22Rv1 (cell line): ENCODE measurements around the gene ABCB7.

Source experiments
- CTCF ChIP-seq: fragments of 450-650 bp; IDR thresholded peaks from 2 replicates; pipeline ENCODE4 v1.5.1; 2017; ENCODE audit warnings: mild to moderate bottlenecking
- ZFX ChIP-seq: fragments of 450-650 bp; IDR thresholded peaks from 2 replicates; pipeline ENCODE4 v1.6.1; 2017; ENCODE audit warnings: antibody characterized with exemption, borderline replicate concordance

- TF ChIP-seq CTCF (no peak), ZFX (no peak)
Observed at GRCh38 chrX:75107863-75108509, 48.1 kb downstream of the ABCB7 start.
